Right atrium auricular region (tissue), 2 donors: Measurements from ENCODE around the gene LONP2. TPM values are rescaled to one million over a fixed set of nuclear protein-coding genes. Genes with fewer than 3 reads are reported as not detected.

ENCODE experiments used
- DNase-seq: peaks from one replicate; pipeline ENCODE4 v3.0.0-alpha.2; 2019; ENCODE audit warnings: low spot score
- H3K27ac ChIP-seq, 2 donors: fragments of 200-600 bp; sonication (generic); 1 replicate in 1 of 2; 2 replicates in 1 of 2; pipeline ENCODE4 v1.5.1; 2016 to 2019
- H3K27me3 ChIP-seq, 2 donors: fragments of 200-600 bp; sonication (generic); one replicate each; pipeline versions ENCODE4 v1.5.1 to v1.6.0; 2017 to 2019
- H3K36me3 ChIP-seq: fragments of 200-600 bp; sonication (generic); one replicate; pipeline ENCODE4 v1.5.1; 2016
- H3K4me1 ChIP-seq, 2 donors: fragments of 200-600 bp; sonication (generic); one replicate each; pipeline versions ENCODE4 v1.5.1 to v1.6.0; 2017 to 2019
- H3K4me3 ChIP-seq, 2 donors: fragments of 200-600 bp; sonication (generic); 1 replicate in 1 of 2; 2 replicates in 1 of 2; pipeline ENCODE4 v1.5.1; 2017 to 2019; ENCODE audit warnings: mild to moderate bottlenecking in 1 of 2, moderate library complexity in 1 of 2
- H3K9me3 ChIP-seq, 2 donors: fragments of 200-600 bp; sonication (generic); one replicate each; pipeline ENCODE4 v1.5.1; 2019
- total RNA-seq, 2 donors: library from RNA; depleted of rRNA; stranded (reverse); fragments of >200 nt; gene quantifications; one replicate each; pipeline ENCODE4 v1.1.0, GENCODE V29; 2016
- TF ChIP-seq, protein P1 (sequence below), 2 donors: fragments of 200-600 bp; sonication (generic); IDR thresholded peaks; one replicate each; pipeline ENCODE4 v1.5.1; 2019; ENCODE audit warnings: antibody characterized with exemption in 2 of 2

The LONP2 gene
- total RNA-seq = 10 to 100 TPM; 37.2 to 48.9 TPM

- H3K4me1 ChIP-seq = peaks cover 0 to 32% of the 10 kb centered on the region in 2 donors
- peak within 1 kb of the TSS; percentile 81 to 88 for H3K27ac ChIP-seq
These were observed at the start of gene LONP2 for GRCh38 chr16:48244080-48244862. TSS of gene LONP2 (plus strand) at chr16:48244300. CDS start at chr16:48244389, 89 bp downstream.

GRCh38 chr16:48194828-48195556 lies 49.1 kb upstream of the LONP2 start:
- no peak for DNase-seq
- Histone ChIP-seq H3K4me3 (no peak overlapping the region), H3K36me3 (no peaks in the 10 kb centered on the region), H3K9me3 (no peaks in the 10 kb centered on the region), H3K27ac (no peak overlapping the region), H3K27me3 (no peaks in the 10 kb centered on the region), H3K4me1 (no peaks in the 10 kb centered on the region)
- TF ChIP-seq, protein P1, sequence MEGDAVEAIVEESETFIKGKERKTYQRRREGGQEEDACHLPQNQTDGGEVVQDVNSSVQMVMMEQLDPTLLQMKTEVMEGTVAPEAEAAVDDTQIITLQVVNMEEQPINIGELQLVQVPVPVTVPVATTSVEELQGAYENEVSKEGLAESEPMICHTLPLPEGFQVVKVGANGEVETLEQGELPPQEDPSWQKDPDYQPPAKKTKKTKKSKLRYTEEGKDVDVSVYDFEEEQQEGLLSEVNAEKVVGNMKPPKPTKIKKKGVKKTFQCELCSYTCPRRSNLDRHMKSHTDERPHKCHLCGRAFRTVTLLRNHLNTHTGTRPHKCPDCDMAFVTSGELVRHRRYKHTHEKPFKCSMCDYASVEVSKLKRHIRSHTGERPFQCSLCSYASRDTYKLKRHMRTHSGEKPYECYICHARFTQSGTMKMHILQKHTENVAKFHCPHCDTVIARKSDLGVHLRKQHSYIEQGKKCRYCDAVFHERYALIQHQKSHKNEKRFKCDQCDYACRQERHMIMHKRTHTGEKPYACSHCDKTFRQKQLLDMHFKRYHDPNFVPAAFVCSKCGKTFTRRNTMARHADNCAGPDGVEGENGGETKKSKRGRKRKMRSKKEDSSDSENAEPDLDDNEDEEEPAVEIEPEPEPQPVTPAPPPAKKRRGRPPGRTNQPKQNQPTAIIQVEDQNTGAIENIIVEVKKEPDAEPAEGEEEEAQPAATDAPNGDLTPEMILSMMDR (IDR thresholded peaks at IDR 0.05) = no peak

More at GRCh38 chr16:48244080-48244862, at the start of gene LONP2:
- TF ChIP-seq, protein P1 (IDR thresholded peaks at IDR 0.05) = peak in 1 of 2 donors; percentile 16
- peak; percentile 84 for DNase-seq
- Histone ChIP-seq H3K4me3 (peak within 1 kb of the TSS; percentile 83 to 96), H3K27me3 (no peaks in the 10 kb centered on the region), H3K36me3 (no peaks in the 10 kb centered on the region), H3K9me3 (no peaks in the 10 kb centered on the region)

DNA sequence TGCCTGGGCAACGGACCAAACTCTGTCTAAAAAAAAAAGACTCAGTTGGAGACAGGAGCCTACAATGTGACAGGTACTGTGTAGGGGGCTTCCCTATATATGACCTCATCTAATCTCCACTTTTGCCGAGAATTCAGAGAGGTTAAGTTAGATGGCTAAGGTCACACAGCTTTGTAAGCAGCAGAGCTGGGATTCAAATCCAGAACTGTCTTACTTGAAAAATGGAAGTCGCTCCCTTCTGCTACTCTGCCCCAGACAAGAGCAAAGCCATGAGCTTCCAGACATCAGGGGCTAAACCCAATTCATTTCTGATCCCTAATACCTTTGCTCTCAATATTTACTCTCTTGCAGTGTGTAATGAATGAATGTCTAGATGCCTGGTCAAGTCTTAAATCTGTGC lies 46.8 kb upstream of the LONP2 start:
- Histone ChIP-seq H3K9me3 (no peaks in the 10 kb centered on the region), H3K4me3 (no peak overlapping the region), H3K27me3 (no peaks in the 10 kb centered on the region), H3K27ac (no peak overlapping the region), H3K4me1 (no peaks in the 10 kb centered on the region), H3K36me3 (no peaks in the 10 kb centered on the region)
- TF ChIP-seq, protein P1 (IDR thresholded peaks at IDR 0.05) = no peak
- DNase-seq = no peak

GRCh38 chr16:48201515-48202201 lies 42.4 kb upstream of the LONP2 start:
- H3K36me3 ChIP-seq = no peaks in the 10 kb centered on the region
- H3K27ac ChIP-seq = no peak overlapping the region
- peaks cover 0 to 6% of the 10 kb centered on the region in 2 donors for H3K4me1 ChIP-seq
- no peak for DNase-seq
- H3K27me3 ChIP-seq = no peaks in the 10 kb centered on the region
- no peaks in the 10 kb centered on the region for H3K9me3 ChIP-seq
- no peak overlapping the region for H3K4me3 ChIP-seq
- TF ChIP-seq, protein P1 (IDR thresholded peaks at IDR 0.05) = no peak

GRCh38 chr16:48203974-48204824 lies 39.9 kb upstream of the LONP2 start:
- Histone ChIP-seq H3K36me3 (no peaks in the 10 kb centered on the region), H3K27me3 (no peaks in the 10 kb centered on the region), H3K9me3 (no peaks in the 10 kb centered on the region), H3K27ac (peak overlapping the region in 1 of 2 donors; percentile 19), H3K4me1 (peaks cover 0 to 6% of the 10 kb centered on the region in 2 donors), H3K4me3 (no peak overlapping the region)
- TF ChIP-seq, protein P1 (IDR thresholded peaks at IDR 0.05) = no peak
- DNase-seq = no peak
